Measurements from ENCODE around the gene CD302.
"Not testable (repeated sequence)": the region's sequence is repeated elsewhere in the genome, so short reads cannot be mapped to it uniquely, and the experiment has no call there.

Gene CD302, protein sequence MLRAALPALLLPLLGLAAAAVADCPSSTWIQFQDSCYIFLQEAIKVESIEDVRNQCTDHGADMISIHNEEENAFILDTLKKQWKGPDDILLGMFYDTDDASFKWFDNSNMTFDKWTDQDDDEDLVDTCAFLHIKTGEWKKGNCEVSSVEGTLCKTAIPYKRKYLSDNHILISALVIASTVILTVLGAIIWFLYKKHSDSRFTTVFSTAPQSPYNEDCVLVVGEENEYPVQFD

GRCh38 chr2:159797543-159798375 is at the start of gene CD302:
TSS of gene CD302 (minus strand) at chr2:159798208. CDS start at chr2:159798198, 10 bp downstream.
- in situ Hi-C loops (cut with MboI; ENCODE audit: low sequenced_read_pairs), result no loop called here

DNA sequence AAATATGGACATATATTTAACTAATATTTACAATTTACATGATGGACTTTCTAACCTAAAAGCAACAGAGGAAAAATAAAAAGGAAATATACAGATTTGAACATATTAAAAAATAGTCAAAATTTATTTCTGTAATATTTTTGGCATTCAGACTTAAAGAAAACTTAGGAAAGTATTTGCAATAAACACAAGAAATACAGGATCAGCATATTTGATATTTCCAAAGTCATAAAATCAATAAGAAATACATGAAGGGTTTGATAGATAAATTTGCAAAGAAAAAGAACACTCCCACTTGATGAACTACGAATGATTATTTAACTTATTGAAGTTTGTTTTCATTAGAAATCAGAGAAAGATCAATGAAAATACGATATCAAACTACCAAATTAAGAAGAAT is 48.6 kb upstream of the CD302 start:
- in situ Hi-C loops (cut with MboI; ENCODE audit: low sequenced_read_pairs), result no loop called here

DNA sequence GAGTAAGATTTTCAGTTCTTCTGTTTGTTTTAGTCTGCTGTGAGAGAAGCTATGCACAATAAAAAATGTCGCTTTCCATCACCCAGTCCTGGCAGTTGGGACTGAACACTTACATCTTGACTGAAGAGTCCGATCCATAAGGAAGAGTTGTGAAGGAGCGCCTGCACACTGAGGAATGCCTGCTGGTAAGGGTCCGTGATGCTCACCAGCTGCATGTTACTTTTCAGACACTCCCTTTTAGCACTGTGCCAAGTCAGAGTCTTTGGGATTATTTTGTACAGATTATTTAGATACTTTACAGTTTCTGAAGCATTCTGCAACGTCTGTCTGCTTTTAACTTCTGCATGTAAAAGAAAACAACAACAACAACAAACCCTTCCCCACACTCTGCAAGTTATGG is 42.6 kb upstream of the CD302 start:
- in situ Hi-C loops (cut with MboI; ENCODE audit: low sequenced_read_pairs), result no loop called here

- in situ Hi-C loops (cut with MboI; ENCODE audit: low sequenced_read_pairs), result no loop called here
Observed at GRCh38 chr2:159832858-159833257, 34.9 kb upstream of the CD302 start.

DNA sequence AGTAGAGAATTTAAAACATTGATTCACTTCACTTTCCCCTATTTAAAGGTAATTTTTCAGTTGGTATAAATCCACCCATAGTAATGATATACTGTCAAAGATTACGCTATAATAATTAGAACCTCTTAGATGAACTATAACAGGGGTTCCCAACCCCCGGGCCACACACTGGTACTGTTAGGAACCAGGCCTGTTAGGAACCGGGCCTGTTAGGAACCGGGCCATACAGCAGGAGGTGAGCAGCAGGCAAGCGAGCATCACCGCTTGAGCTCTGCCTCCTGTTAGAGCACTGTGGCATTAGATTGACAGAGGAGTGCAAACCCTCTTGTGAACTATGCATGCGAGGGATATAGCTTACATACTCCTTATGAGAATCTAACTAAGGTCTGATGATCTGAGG is 34.0 kb upstream of the CD302 start:
- in situ Hi-C loops (cut with MboI; ENCODE audit: low sequenced_read_pairs), result no loop called here

DNA sequence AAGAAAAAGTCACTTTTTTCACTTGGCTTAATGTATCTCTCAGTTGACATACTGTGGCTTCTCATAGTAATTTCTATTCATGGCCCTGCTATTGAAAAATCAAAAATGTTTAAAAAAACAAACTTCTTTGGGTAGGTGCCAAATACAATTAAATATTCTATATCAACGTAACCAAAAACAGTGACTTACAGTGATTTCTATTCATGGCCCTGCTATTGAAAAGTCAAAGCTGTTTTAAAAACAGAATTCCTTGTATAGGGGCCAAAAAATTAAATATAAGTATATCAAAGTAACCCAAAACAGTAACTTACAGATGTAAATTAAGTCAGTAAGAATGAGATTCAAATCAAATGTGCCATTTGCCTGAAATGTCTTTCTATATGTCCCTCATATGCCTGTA is 31.4 kb upstream of the CD302 start:
- in situ Hi-C loops (cut with MboI; ENCODE audit: low sequenced_read_pairs), result no loop called here

GRCh38 chr2:159828738-159829137 is 30.7 kb upstream of the CD302 start:
- in situ Hi-C loops (cut with MboI; ENCODE audit: low sequenced_read_pairs), result no loop called here

DNA sequence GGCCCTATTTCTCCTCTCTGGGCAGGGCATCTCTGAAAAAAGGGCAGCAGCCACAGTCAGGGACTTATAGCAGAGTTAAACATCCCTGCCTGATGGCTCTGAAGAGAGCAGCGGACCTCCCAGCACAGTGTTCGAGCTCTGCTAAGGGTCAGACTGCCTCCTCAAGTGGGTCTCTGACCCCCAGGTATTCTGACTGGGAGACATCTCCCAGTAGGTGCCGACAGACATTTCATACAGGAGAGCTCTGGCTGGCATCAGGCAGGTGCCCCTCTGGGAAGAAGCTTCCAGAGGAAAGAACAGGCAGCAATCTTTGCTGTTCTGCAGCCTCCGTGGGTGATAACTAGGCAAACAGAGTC is 24.4 kb upstream of the CD302 start:
- in situ Hi-C loops (cut with MboI; ENCODE audit: low sequenced_read_pairs), result not testable (repeated sequence)

DNA sequence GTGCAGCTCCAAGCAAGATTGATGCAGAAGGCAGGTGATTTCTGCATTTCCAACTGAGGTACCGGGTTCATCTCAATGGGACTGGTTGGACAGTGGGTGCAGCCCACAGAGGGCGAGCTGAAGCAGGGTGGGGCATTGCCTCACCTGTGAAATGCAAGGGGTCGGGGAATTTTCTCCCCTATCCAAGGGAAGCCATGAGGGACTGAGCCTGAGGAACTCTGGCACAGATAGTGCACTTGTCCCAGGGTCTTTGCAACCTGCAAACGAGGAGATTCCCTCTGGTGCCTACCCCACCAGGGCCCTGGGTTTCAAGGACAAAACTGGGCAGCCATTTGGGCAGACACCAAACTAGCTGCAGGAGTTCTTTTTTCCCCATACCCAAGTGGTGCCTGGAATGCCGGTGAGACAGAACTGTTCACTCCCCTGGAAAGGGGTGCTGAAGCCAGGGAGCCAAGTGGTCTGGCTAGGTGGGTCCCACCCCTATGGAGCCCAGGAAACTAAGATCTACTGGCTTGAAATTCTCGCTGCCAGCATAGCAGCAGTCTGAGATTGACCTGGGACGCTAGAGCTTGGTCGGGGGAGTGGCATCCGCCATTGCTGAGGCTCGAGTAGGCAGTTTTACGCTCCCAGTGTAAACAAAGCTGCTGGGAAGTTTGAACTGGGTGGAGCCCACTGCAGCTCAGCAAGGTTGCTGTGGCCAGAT is 23.9 kb upstream of the CD302 start:
- in situ Hi-C loops (cut with MboI; ENCODE audit: low sequenced_read_pairs), result not testable (repeated sequence)

DNA sequence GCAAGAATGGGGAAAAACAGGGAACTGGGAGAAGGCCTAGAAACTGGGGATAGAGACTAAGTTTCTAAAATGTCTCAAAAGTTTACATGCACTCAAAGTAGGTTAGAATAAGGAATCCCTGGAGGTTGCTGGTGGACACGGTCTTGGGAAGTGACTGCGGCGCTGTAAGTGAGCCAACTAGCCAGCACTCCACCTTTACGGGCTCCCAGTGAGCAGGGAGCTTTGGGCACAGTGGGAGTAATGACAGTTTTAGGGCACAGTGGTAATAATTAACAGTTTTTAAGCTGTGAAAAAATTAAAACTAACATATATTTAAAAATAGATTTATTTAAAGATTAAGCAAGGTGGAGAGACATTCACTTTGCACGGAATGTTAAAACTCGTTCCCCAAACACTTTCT is 20.9 kb upstream of the CD302 start:
- in situ Hi-C loops (cut with MboI; ENCODE audit: low sequenced_read_pairs), result no loop called here

- in situ Hi-C loops (cut with MboI; ENCODE audit: low sequenced_read_pairs), result no loop called here
Observed at GRCh38 chr2:159817283-159817682, 19.3 kb upstream of the CD302 start.

- in situ Hi-C loops (cut with MboI; ENCODE audit: low sequenced_read_pairs), result no loop called here
Observed at GRCh38 chr2:159811232-159811631, 13.2 kb upstream of the CD302 start.

- in situ Hi-C loops (cut with MboI; ENCODE audit: low sequenced_read_pairs), result no loop called here
Observed at GRCh38 chr2:159808032-159808425, 10.0 kb upstream of the CD302 start.

DNA sequence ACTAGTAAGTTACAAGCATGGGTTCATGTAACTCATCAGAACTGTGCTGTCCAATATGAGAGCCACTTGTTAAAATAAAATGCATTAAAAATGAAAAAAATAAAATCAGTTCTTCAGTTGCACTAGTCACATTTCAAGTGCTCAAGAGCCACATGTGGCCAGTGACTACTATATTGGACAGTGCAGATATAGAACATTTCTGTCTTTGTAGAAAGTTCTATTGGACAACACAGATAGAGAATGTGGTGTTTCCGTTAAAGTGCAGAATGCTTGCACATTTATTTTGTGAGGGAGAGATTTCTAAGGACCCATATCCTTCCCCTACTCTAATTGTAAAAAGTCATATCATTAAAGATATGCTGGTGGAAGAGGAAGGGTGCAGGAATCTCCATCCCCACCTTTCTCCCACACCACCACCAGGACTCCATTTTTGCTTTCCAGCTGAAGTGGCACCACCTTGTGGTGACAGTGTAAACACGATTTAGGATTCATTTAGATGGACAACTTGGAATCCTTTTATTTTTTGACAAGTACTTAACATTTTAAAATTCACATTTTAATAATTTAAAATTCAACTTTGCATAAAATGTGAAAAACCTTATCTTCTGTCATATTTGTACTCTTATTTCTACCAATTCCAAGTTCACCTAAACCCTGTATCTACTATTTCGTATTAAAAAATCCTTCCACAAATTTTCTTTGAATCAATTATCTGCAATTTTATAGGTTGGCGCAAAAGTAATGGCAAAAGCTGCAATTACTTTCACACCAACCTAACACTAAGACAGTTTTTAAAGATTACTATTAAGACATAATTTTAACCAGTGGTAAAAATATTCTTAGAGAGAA is 9.4 kb upstream of the CD302 start:
- in situ Hi-C loops (cut with MboI; ENCODE audit: low sequenced_read_pairs), result no loop called here

DNA sequence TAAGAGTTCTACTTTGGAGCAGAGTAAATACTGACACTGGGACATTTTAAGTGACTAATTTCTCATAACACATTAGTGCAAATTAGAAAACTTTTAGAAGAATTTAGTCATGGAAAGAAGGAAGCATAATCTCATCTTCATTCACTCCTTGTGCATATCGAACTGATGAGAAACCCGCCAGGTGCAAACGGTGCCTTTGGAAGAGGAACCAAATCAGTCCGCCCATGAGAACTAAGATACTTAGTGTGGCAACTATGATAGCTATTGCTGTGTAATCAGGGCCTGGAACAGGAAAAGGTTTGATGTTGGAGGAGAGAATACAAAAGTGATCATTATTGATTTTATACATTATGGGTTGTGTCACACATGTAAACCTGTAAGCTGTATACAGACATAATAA is 6.9 kb upstream of the CD302 start:
- in situ Hi-C loops (cut with MboI; ENCODE audit: low sequenced_read_pairs), result no loop called here

GRCh38 chr2:159803235-159803962 is 5.4 kb upstream of the CD302 start:
- in situ Hi-C loops (cut with MboI; ENCODE audit: low sequenced_read_pairs), result no loop called here

GRCh38 chr2:159802673-159803072 is 4.7 kb upstream of the CD302 start:
- in situ Hi-C loops (cut with MboI; ENCODE audit: low sequenced_read_pairs), result no loop called here

DNA sequence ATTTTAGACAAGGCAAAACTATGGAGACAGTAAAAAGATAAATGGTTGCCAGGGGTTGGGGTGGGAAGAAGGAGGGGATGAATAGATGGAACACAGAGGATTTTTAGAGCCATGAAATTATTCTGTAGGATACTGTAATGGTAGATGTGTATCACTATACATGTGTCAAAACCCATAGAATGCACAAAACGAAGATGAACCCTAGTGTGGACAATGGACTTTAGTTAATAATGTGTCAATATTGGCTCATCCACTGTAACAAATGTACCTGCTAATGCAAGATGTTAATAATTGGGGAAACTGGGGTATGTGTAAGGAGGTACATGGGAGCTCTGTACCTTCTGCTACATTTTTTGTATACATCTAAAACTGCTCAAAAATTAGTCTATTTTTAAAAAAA is 1.8 kb upstream of the CD302 start:
- in situ Hi-C loops (cut with MboI; ENCODE audit: low sequenced_read_pairs), result no loop called here

DNA sequence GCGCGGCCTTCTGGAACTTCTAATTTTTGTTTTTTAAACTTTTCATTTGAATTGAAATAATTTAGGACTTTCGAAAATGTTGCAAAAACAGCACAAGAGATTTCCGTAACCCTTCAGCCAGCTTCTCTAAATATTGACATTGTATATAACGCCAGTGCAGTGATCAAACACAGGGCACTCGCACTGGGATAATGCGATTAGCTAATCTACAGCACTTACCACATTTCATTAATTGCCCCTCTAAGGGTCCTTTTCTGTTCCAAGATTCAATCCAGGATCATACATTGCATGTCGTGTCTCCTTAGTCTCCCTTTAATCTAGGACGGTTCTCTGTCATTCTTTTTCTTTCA is 343 bp upstream of the CD302 start:
- in situ Hi-C loops (cut with MboI; ENCODE audit: low sequenced_read_pairs), result no loop called here

GRCh38 chr2:159797225-159797542 is 824 bp downstream of the CD302 start:
- in situ Hi-C loops (cut with MboI; ENCODE audit: low sequenced_read_pairs), result no loop called here
